ENCODE results near the gene CAPSL.

CAPSL gene

GRCh38 chr5:35856765-35857351 lies 81.6 kb downstream of the CAPSL start, which contains the start of gene IL7R:
Gene IL7R, plus strand, starts transcription at chr5:35856891. Its CDS starts 87 bp downstream, at chr5:35856978.
- no peak for TF ChIP-seq CTCF (IDR thresholded peaks at IDR 0.05)

GRCh38 chr5:35855187-35855586 lies 83.2 kb downstream of the CAPSL start:
- TF ChIP-seq CTCF (IDR thresholded peaks at IDR 0.05), result no peak

Measured in LNCAP (cell line).